Suprapubic skin (tissue), 4 donors: ENCODE results near the gene CELA1. TPM values are rescaled to one million over a fixed set of nuclear protein-coding genes. Genes with fewer than 3 reads are reported as not detected.

ENCODE experiments used
- DNase-seq, 2 donors: peaks; one replicate each; pipeline ENCODE4 v3.0.0-alpha.2; 2019; ENCODE audit warnings: low spot score in 2 of 2
- H3K27ac ChIP-seq: fragments of 200-600 bp; sonication (generic); one replicate; pipeline ENCODE4 v1.5.1; 2019
- H3K27me3 ChIP-seq: fragments of 200-600 bp; sonication (generic); one replicate; pipeline ENCODE4 v1.5.1; 2019
- H3K36me3 ChIP-seq: fragments of 200-600 bp; sonication (generic); one replicate; pipeline ENCODE4 v1.5.1; 2019
- H3K4me1 ChIP-seq: fragments of 200-600 bp; sonication (generic); one replicate; pipeline ENCODE4 v1.5.1; 2019
- H3K4me3 ChIP-seq: fragments of 200-600 bp; sonication (generic); one replicate; pipeline ENCODE4 v1.5.1; 2019; ENCODE audit warnings: mild to moderate bottlenecking
- H3K9me3 ChIP-seq: fragments of 200-600 bp; sonication (generic); one replicate; pipeline ENCODE4 v1.5.1; 2019
- EP300 ChIP-seq: sonication (generic); formaldehyde crosslinking; IDR thresholded peaks from one replicate; pipeline ENCODE4 v1.6.1; 2017; ENCODE audit warnings: antibody characterized with exemption
- POLR2A ChIP-seq, 2 donors: fragments of 450-650 bp; IDR thresholded peaks; one replicate each; pipeline ENCODE4 v1.6.1; 2017; ENCODE audit warnings: antibody characterized with exemption in 2 of 2, mild to moderate bottlenecking in 2 of 2, moderate library complexity in 2 of 2
- POLR2AphosphoS5 ChIP-seq, 3 donors: sonication (generic); formaldehyde crosslinking; IDR thresholded peaks; one replicate each; pipeline ENCODE4 v1.6.1; 2017; ENCODE audit warnings: antibody characterized with exemption in 3 of 3
- WGBS: methylation state at CpG from one replicate; pipeline ENCODE4 v1.1.5; 2018; 5-methylcytosine and 5-hydroxymethylcytosine counted together
- total RNA-seq, 4 donors: library from RNA; depleted of rRNA; stranded (reverse); fragments of >200 nt; gene quantifications; one replicate each; pipeline ENCODE4 v1.1.0, GENCODE V29; 2016
- TF ChIP-seq, protein P1 (sequence below), 2 donors: fragments of 200-600 bp in 1 of 2; fragments of 450-650 bp in 1 of 2; sonication (generic) in 1 of 2; IDR thresholded peaks; one replicate each; pipeline ENCODE4 v1.5.1; 2016 to 2019; ENCODE audit warnings: antibody characterized with exemption in 2 of 2, mild to moderate bottlenecking in 1 of 2, moderate library complexity in 1 of 2

Gene CELA1
- total RNA-seq, 4 donors from 2014 or later, result not detected

DNA sequence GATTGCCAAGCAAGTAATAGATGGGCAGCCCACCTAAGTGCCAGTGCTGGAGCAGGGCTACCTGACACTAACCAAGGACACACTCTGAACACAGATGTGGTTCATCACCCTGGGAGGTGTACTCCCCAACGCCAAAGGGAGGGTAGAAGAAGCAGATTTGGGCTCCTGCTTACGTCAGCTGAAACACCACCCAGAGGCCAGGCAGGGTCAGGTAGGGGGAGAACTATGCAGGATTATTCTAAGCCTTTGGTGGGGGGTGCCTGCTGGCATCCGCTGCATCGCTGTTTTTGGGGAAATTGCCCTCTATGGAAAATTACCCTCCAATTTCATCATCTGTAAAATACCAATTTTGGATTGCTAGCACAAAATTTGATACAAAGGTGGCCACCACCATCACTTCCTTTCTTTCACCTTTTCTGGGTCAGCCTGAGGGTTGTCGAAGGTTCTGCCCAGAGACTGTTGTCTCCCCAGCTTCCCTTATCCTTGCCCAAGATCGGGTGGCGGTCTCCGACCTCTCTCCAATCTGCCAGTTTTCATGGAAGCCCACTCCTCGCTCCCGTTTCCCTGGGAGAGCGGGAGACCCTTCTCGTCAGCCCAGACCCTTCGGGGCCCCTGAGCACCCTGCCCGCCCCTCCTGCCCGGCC is 23.0 kb downstream of the CELA1 start:
- H3K27ac ChIP-seq, result peak overlapping the region; percentile 62
- H3K4me1 ChIP-seq, result peaks cover 38% of the 10 kb centered on the region
- H3K27me3 ChIP-seq, result no peaks in the 10 kb centered on the region
- WGBS, result 83% methylated on average over 15 of the region's 15 CpGs
- TF ChIP-seq POLR2AphosphoS5 (IDR thresholded peaks at IDR 0.05) (no peak), POLR2A (IDR thresholded peaks at IDR 0.05) (no peak), EP300 (no peak)
- TF ChIP-seq, protein P1, sequence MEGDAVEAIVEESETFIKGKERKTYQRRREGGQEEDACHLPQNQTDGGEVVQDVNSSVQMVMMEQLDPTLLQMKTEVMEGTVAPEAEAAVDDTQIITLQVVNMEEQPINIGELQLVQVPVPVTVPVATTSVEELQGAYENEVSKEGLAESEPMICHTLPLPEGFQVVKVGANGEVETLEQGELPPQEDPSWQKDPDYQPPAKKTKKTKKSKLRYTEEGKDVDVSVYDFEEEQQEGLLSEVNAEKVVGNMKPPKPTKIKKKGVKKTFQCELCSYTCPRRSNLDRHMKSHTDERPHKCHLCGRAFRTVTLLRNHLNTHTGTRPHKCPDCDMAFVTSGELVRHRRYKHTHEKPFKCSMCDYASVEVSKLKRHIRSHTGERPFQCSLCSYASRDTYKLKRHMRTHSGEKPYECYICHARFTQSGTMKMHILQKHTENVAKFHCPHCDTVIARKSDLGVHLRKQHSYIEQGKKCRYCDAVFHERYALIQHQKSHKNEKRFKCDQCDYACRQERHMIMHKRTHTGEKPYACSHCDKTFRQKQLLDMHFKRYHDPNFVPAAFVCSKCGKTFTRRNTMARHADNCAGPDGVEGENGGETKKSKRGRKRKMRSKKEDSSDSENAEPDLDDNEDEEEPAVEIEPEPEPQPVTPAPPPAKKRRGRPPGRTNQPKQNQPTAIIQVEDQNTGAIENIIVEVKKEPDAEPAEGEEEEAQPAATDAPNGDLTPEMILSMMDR (IDR thresholded peaks at IDR 0.05), result no peak
- no peaks in the 10 kb centered on the region for H3K9me3 ChIP-seq
- no peak for DNase-seq
- H3K4me3 ChIP-seq, result peak overlapping the region; percentile 22
- H3K36me3 ChIP-seq, result no peaks in the 10 kb centered on the region

DNA sequence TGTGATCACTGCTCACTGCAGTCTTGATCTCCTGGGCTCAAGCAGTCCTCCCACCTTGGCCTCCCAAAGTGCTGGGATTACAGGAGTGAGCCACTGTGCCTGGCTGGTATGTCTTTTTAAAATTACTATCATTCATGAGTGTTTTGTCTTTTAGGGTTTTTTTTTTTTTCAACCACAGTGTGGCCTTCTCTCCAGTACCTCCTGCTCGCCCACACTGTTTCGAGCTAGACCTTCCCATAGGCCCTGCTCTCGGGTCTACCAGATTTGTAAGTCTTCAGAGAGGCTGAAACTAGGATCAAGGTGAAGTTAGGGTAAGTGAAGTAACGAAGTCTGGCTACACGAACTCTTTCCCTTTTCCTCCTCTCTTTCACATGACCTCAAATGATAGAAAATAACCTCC is 24.0 kb downstream of the CELA1 start:
- DNase-seq, result no peak
- H3K27ac ChIP-seq, result no peak overlapping the region
- WGBS, result 76% methylated on average over 5 of the region's 5 CpGs
- H3K36me3 ChIP-seq, result no peaks in the 10 kb centered on the region
- H3K9me3 ChIP-seq, result no peaks in the 10 kb centered on the region
- H3K27me3 ChIP-seq, result no peaks in the 10 kb centered on the region
- H3K4me3 ChIP-seq, result peak overlapping the region; percentile 7
- peaks cover 38% of the 10 kb centered on the region for H3K4me1 ChIP-seq
- TF ChIP-seq POLR2AphosphoS5 (IDR thresholded peaks at IDR 0.05), result no peak
- no peak for TF ChIP-seq EP300
- no peak for TF ChIP-seq POLR2A (IDR thresholded peaks at IDR 0.05)
- TF ChIP-seq, protein P1 (IDR thresholded peaks at IDR 0.05), result no peak

DNA sequence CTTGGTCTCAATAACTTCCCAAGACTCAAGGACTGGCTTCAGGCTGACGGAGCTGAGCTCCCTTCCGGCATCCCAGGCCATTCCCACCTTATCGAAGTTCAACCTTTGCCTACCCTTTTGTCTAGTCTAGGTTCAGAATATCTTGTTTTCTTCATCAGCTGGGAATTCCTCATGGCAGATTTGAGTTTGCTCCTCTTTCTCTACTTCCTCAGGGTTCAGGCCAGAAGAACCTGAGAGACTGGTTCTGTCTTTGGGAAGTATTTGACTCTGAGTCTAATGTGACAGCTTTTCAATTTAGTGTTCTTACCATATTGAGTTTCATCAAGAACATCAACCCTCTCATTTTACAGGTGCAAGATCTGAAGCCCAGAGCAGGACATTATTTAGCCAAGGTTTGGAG is 24.6 kb downstream of the CELA1 start:
- Histone ChIP-seq H3K4me3 (no peak overlapping the region), H3K27ac (peak overlapping the region; percentile 29), H3K27me3 (no peaks in the 10 kb centered on the region), H3K36me3 (no peaks in the 10 kb centered on the region), H3K9me3 (no peaks in the 10 kb centered on the region), H3K4me1 (peaks cover 38% of the 10 kb centered on the region)
- 78% methylated on average over 3 of the region's 3 CpGs for WGBS
- no peak for DNase-seq
- TF ChIP-seq EP300 (no peak), POLR2AphosphoS5 (IDR thresholded peaks at IDR 0.05) (no peak), POLR2A (IDR thresholded peaks at IDR 0.05) (no peak)
- TF ChIP-seq, protein P1 (IDR thresholded peaks at IDR 0.05), result no peak

DNA sequence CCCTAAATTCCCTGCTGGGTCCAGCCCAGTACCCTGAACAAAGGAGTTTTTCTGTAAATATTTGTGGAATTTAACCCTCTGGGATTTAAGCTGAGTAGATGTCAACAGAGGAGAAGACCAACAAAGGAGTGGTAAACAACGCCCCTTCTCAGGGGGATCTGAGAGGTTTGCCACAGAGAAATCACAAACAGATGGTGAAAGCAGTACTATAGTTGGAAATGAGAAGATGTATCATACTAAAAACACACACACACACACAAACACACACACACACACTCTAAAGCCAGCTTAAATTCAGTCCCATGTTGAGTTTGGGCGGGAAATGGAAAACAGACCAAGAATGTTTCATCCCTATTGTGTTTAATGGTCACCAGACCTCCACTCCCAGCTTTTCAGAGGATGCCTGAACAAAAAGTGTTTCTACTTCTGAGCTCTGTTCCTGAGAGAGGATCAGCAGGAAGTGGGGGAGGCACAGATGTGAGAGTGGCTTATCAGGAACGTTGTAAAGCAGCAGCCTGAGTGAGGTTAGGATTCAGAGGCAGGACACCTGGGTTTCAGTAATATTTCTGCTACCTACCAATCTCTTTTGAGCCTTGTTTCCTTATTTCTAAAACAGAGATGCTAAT is 25.7 kb downstream of the CELA1 start:
- Histone ChIP-seq H3K9me3 (no peaks in the 10 kb centered on the region), H3K27me3 (no peaks in the 10 kb centered on the region), H3K4me1 (peaks cover 31% of the 10 kb centered on the region), H3K27ac (no peak overlapping the region), H3K4me3 (no peak overlapping the region), H3K36me3 (no peaks in the 10 kb centered on the region)
- TF ChIP-seq POLR2AphosphoS5 (IDR thresholded peaks at IDR 0.05) (no peak), EP300 (no peak), POLR2A (IDR thresholded peaks at IDR 0.05) (no peak)
- TF ChIP-seq, protein P1 (IDR thresholded peaks at IDR 0.05), result no peak
- no peak for DNase-seq
- WGBS, result 36% methylated on average over 3 of the region's 3 CpGs

DNA sequence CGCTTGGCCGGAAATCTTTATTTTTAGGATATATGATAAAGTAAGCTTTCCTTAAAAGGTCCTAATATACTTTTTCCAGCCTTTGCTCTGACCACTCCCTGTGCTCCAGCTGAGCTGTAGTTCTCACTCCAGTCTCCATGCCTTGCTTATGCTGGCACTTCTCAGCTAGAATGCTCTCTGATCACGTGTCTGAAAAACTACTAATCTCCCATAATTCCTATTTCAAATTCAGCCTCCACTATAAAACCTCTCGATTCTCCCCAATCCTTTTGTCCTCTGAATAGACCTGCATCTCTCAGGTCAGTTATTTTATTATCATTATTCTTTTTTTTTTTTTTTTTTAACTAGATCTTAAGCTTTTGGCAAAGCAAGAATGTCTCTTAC is 26.2 kb downstream of the CELA1 start:
- Histone ChIP-seq H3K4me3 (no peak overlapping the region), H3K27me3 (no peaks in the 10 kb centered on the region), H3K9me3 (no peaks in the 10 kb centered on the region), H3K36me3 (no peaks in the 10 kb centered on the region), H3K27ac (no peak overlapping the region), H3K4me1 (peaks cover 28% of the 10 kb centered on the region)
- no peak for TF ChIP-seq EP300
- TF ChIP-seq POLR2AphosphoS5 (IDR thresholded peaks at IDR 0.05), result no peak
- no peak for TF ChIP-seq POLR2A (IDR thresholded peaks at IDR 0.05)
- TF ChIP-seq, protein P1 (IDR thresholded peaks at IDR 0.05), result no peak
- WGBS, result 70% methylated on average over 4 of the region's 4 CpGs
- no peak for DNase-seq
